ENCODE measurements around the gene VAC14. TPM values are rescaled to one million over a fixed set of nuclear protein-coding genes. Genes with fewer than 3 reads are reported as not detected.

VAC14 gene
- total and polyA plus RNA-seq, 2 experiments from 2014 or later, result 42.3 to 77.7 TPM

DNA sequence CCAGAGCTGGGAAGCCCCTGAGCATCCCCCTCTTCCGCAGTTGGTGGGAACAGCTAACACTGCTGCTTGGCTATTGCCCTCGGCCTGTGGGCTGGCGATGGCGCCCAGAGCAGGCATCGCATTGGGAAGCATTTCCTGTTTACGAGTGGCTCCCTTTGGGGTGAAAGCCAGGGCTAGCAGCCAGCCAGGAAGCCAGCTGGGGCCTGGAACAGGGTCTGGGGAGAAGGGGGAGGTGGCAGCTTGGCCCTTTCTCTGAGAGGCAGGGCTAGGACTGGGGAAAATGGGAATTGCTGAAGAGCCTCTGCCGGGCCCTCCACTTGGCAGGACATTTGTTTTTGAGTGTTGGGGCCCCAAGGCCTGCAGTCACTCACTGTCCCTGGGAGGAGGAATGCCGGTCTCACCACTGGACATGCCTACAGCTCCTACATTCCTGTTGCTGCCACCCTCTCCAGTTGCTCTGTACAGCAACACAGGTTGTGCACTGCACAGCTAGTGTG lies 112.7 kb downstream of the VAC14 start:
- Histone ChIP-seq H4K20me1 (replicated peaks; ENCODE audit: insufficient read depth) (peaks cover 4% of the 10 kb centered on the region), H3K27me3 (ENCODE audit: insufficient read depth) (peaks cover 8% of the 10 kb centered on the region), H3F3A (replicated peaks; ENCODE audit: low read depth) (peaks cover 23% of the 10 kb centered on the region; the same call in 1 of the 2 replicates), H3K79me2 (replicated peaks; ENCODE audit: insufficient read depth) (no peaks in the 10 kb centered on the region), H3K27ac (ENCODE audit: low read depth) (no peak overlapping the region), H3K4me1 (ENCODE audit: insufficient read depth) (peaks cover 10% of the 10 kb centered on the region; the same call in 1 of the 2 replicates), H3K4me2 (peak overlapping the region; percentile 23; the same call in 1 of the 2 replicates), H3K4me3 (no peak overlapping the region), H3K9me2 (ENCODE audit: insufficient read depth) (no peaks in the 10 kb centered on the region), H2AFZ (no peak overlapping the region), H3K36me3 (ENCODE audit: insufficient read depth) (no peaks in the 10 kb centered on the region)
- H3K9me3 Mint-ChIP-seq, result no peaks in the 10 kb centered on the region; the same call in 2 of the 3 replicates
- peaks cover 2% of the 10 kb centered on the region; the same call in 1 of the 3 replicates for H3K36me3 Mint-ChIP-seq (ENCODE audit: low read depth)
- no peak for TF ChIP-seq STAT1 (IDR thresholded peaks at IDR 0.05; ENCODE audit: unreplicated experiment)
- TF ChIP-seq POLR2AphosphoS5 (IDR thresholded peaks at IDR 0.05; ENCODE audit: low read depth), result no peak
- TF ChIP-seq JUNB (IDR thresholded peaks at IDR 0.05; ENCODE audit: unreplicated experiment), result no peak
- TF ChIP-seq, protein P1, sequence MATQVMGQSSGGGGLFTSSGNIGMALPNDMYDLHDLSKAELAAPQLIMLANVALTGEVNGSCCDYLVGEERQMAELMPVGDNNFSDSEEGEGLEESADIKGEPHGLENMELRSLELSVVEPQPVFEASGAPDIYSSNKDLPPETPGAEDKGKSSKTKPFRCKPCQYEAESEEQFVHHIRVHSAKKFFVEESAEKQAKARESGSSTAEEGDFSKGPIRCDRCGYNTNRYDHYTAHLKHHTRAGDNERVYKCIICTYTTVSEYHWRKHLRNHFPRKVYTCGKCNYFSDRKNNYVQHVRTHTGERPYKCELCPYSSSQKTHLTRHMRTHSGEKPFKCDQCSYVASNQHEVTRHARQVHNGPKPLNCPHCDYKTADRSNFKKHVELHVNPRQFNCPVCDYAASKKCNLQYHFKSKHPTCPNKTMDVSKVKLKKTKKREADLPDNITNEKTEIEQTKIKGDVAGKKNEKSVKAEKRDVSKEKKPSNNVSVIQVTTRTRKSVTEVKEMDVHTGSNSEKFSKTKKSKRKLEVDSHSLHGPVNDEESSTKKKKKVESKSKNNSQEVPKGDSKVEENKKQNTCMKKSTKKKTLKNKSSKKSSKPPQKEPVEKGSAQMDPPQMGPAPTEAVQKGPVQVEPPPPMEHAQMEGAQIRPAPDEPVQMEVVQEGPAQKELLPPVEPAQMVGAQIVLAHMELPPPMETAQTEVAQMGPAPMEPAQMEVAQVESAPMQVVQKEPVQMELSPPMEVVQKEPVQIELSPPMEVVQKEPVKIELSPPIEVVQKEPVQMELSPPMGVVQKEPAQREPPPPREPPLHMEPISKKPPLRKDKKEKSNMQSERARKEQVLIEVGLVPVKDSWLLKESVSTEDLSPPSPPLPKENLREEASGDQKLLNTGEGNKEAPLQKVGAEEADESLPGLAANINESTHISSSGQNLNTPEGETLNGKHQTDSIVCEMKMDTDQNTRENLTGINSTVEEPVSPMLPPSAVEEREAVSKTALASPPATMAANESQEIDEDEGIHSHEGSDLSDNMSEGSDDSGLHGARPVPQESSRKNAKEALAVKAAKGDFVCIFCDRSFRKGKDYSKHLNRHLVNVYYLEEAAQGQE (IDR thresholded peaks at IDR 0.05; ENCODE audit: unreplicated experiment), result no peak
- TF ChIP-seq, protein P2, sequence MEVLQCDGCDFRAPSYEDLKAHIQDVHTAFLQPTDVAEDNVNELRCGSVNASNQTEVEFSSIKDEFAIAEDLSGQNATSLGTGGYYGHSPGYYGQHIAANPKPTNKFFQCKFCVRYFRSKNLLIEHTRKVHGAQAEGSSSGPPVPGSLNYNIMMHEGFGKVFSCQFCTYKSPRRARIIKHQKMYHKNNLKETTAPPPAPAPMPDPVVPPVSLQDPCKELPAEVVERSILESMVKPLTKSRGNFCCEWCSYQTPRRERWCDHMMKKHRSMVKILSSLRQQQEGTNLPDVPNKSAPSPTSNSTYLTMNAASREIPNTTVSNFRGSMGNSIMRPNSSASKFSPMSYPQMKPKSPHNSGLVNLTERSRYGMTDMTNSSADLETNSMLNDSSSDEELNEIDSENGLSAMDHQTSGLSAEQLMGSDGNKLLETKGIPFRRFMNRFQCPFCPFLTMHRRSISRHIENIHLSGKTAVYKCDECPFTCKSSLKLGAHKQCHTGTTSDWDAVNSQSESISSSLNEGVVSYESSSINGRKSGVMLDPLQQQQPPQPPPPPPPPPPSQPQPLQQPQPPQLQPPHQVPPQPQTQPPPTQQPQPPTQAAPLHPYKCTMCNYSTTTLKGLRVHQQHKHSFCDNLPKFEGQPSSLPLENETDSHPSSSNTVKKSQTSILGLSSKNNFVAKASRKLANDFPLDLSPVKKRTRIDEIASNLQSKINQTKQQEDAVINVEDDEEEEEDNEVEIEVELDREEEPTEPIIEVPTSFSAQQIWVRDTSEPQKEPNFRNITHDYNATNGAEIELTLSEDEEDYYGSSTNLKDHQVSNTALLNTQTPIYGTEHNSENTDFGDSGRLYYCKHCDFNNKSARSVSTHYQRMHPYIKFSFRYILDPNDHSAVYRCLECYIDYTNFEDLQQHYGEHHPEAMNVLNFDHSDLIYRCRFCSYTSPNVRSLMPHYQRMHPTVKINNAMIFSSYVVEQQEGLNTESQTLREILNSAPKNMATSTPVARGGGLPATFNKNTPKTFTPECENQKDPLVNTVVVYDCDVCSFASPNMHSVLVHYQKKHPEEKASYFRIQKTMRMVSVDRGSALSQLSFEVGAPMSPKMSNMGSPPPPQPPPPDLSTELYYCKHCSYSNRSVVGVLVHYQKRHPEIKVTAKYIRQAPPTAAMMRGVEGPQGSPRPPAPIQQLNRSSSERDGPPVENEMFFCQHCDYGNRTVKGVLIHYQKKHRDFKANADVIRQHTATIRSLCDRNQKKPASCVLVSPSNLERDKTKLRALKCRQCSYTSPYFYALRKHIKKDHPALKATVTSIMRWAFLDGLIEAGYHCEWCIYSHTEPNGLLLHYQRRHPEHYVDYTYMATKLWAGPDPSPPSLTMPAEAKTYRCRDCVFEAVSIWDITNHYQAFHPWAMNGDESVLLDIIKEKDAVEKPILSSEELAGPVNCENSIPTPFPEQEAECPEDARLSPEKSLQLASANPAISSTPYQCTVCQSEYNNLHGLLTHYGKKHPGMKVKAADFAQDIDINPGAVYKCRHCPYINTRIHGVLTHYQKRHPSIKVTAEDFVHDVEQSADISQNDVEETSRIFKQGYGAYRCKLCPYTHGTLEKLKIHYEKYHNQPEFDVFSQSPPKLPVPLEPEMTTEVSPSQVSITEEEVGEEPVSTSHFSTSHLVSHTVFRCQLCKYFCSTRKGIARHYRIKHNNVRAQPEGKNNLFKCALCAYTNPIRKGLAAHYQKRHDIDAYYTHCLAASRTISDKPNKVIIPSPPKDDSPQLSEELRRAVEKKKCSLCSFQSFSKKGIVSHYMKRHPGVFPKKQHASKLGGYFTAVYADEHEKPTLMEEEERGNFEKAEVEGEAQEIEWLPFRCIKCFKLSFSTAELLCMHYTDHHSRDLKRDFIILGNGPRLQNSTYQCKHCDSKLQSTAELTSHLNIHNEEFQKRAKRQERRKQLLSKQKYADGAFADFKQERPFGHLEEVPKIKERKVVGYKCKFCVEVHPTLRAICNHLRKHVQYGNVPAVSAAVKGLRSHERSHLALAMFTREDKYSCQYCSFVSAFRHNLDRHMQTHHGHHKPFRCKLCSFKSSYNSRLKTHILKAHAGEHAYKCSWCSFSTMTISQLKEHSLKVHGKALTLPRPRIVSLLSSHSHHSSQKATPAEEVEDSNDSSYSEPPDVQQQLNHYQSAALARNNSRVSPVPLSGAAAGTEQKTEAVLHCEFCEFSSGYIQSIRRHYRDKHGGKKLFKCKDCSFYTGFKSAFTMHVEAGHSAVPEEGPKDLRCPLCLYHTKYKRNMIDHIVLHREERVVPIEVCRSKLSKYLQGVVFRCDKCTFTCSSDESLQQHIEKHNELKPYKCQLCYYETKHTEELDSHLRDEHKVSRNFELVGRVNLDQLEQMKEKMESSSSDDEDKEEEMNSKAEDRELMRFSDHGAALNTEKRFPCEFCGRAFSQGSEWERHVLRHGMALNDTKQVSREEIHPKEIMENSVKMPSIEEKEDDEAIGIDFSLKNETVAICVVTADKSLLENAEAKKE (CRISPR knock-in tag; IDR thresholded peaks at IDR 0.05), result no peak
- TF ChIP-seq ZNF114 (CRISPR knock-in tag; IDR thresholded peaks at IDR 0.05), result no peak
- TF ChIP-seq, protein P3, sequence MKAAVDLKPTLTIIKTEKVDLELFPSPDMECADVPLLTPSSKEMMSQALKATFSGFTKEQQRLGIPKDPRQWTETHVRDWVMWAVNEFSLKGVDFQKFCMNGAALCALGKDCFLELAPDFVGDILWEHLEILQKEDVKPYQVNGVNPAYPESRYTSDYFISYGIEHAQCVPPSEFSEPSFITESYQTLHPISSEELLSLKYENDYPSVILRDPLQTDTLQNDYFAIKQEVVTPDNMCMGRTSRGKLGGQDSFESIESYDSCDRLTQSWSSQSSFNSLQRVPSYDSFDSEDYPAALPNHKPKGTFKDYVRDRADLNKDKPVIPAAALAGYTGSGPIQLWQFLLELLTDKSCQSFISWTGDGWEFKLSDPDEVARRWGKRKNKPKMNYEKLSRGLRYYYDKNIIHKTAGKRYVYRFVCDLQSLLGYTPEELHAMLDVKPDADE (IDR thresholded peaks at IDR 0.05), result no peak
- TF ChIP-seq ZNF331 (CRISPR knock-in tag; IDR thresholded peaks at IDR 0.05; ENCODE audit: low read depth), result no peak
- no peak; the same call in 2 of the 3 replicates for ATAC-seq
- peaks cover 25% of the 10 kb centered on the region for H3K27me3 Mint-ChIP-seq (ENCODE audit: insufficient read depth, low read depth, poor library complexity)
- DNase-seq (ENCODE audit: low spot score), result peak; percentile 60
- peaks cover 29% of the 10 kb centered on the region for H3K4me1 Mint-ChIP-seq
- peak overlapping the region; percentile 26; the same call in 1 of the 3 replicates for H3K4me3 Mint-ChIP-seq
- peak overlapping the region; percentile 27; the same call in 1 of the 2 replicates for H3K27ac Mint-ChIP-seq

Data from GM23338 (cell line).